GM21576 (cell line): ENCODE results near the gene BPIFB2.
"Not testable (repeated sequence)": the region's sequence is repeated elsewhere in the genome, so short reads cannot be mapped to it uniquely, and the experiment has no call there.

Experiments
- ATAC-seq: cut with Tn5 transposase; IDR thresholded peaks from one replicate; pipeline ENCODE4 v1.9.1; 2021; ENCODE audit warnings: mild to moderate bottlenecking, moderate library complexity; ENCODE audit not compliant: unreplicated experiment

The BPIFB2 gene

DNA sequence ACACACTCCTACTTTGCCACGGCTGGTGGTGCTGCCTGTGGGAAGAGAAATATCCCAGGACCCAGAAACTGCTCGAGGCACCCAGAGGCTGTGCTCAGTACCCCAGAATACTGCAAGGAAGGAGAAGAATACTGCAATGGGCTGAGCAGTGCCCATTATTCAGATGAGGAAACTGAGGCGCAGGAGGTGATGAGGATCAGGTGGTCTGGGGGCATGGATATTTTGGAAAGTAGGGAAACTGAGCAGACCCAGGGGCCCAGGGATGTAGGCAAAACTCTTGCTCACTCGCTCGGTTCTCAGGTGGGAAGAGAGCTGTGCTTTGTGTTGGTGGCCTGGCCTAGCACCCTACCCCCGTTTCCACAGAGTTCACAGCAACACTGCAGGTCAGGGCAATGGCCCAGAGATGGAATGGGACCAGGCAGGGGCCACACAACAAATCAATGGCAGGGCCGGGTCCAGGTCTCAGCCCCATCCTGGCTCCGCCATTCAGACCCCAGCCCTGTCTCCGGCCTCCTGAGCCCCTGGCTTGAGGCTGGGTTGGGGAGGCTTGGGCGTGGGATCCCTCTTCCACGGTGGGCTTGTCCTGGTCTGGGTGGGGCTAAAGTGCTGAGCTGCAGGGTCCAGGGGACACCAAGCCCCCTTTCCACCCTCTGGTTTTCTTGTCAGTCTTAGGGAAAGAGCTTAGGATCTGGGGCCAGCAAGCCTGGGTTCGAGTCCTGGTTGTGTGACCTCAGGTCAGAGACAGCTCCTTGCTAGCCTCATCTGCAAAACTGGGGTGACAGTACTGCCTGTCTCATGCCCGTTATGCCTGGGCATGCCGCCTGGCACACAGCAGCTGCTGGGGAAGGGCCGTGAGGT, 37.2 kb upstream of the BPIFB2 start:
- ATAC-seq = no peak

- no peak for ATAC-seq
Observed at GRCh38 chr20:32970973-32971300, 36.6 kb upstream of the BPIFB2 start.

DNA sequence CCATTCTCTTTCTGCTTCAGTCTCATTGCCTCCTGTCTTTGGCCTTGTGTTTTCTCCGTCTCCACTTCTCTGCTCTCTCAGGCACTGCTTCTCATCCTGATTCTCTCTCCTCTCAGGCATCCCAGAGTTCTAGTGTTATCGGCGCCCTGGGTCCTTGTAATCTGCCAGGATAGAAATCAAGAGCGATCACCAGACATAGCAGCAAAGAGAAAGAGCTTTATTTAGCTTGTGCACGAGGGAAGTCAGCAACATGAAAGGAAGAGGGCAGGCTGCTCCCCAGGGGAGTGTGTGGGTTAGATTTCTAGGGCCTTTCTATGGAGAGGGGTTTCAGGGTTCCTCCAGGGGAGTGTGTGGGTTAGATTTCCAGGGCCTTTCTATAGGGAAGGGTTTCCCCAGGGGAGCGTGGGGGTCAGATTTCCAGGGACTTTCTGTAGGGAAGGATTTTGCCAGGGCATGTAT, 35.8 kb upstream of the BPIFB2 start:
- ATAC-seq = peak; percentile 9

DNA sequence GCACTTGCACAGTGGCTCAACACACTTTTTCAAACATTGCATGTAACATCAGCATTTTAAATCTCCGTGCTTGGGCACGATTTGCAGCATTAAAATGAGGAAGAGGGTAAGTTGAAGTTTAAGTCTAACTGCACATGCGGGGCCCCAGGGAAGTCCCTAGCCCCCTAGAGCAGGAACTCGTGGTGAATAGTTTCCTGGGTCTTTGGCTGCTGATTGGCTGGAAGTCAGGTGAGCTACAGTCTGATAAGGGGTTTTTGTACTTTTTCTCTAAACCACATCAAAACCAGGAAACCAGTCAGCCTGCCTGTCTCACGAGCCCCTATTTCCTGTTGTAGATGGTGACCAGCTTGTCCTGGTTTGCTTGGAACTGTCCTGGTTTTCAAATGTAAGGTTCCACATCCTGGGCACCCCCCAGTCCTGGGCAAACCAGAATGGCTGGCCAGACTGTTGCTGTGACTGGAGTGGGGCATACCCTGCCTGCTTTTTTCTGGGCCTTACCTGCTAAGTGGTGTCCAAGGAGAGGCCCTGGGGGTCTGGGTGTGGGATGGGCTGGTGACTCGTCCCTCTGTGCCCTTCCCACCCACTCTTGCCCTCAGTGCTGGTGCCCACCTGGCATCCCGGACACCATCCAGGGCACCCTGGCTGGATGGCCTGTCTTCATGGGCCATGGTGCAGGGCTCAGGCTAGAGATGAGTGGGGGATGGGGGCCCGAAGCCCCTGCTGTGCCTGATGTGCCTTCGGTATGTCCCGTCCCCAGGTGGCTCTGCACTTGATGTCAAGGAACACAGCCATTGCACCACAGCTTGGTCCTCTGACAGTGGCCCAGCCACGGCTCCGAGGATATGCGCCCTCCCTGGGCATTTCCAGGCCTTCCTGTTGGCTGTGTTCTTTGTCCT, 35.1 kb upstream of the BPIFB2 start:
- peak; percentile 75 for ATAC-seq

- ATAC-seq = no peak
Observed at GRCh38 chr20:32973077-32973717, 34.3 kb upstream of the BPIFB2 start.

DNA sequence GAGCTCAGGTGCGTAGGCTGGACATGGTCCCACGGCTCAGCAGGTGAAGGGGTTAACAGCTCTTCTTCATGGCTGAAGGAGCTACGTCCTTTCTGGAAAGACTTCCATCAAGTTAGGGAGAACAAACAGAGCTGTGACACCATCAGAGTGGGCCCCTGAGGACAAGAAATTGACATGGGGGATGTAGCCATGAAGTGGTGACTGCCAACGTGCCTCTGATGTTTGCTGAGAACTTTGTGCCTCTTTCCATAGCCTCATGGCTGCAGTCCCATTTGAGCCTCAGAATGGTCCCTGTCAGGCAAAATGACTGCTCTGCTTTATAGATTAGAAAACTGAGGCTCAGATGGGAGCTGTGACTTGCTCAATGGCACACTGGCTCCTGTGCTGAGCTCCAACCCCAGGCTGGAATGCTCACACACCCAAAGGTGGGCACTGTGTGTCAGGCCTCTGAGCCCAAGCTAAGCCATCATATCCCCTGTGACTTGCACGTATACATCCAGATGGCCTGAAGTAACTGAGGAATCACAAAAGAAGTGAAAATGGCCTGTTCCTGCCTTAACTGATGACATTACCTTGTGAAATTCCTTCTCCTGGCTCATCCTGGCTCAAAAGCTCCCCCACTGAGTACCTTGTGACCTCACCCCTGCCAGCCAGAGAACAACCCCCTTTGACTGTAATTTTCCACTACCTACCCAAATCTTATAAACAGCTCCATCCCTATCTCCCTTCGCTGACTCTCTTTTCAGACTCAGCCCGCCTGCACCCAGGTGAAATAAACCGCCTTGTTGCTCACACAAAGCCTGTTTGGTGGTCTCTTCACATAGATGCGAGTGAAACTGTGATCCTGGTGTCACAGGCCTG, 33.1 kb upstream of the BPIFB2 start:
- not testable (repeated sequence) for ATAC-seq

GRCh38 chr20:32975121-32975520, 32.4 kb upstream of the BPIFB2 start:
- ATAC-seq = not testable (repeated sequence)

DNA sequence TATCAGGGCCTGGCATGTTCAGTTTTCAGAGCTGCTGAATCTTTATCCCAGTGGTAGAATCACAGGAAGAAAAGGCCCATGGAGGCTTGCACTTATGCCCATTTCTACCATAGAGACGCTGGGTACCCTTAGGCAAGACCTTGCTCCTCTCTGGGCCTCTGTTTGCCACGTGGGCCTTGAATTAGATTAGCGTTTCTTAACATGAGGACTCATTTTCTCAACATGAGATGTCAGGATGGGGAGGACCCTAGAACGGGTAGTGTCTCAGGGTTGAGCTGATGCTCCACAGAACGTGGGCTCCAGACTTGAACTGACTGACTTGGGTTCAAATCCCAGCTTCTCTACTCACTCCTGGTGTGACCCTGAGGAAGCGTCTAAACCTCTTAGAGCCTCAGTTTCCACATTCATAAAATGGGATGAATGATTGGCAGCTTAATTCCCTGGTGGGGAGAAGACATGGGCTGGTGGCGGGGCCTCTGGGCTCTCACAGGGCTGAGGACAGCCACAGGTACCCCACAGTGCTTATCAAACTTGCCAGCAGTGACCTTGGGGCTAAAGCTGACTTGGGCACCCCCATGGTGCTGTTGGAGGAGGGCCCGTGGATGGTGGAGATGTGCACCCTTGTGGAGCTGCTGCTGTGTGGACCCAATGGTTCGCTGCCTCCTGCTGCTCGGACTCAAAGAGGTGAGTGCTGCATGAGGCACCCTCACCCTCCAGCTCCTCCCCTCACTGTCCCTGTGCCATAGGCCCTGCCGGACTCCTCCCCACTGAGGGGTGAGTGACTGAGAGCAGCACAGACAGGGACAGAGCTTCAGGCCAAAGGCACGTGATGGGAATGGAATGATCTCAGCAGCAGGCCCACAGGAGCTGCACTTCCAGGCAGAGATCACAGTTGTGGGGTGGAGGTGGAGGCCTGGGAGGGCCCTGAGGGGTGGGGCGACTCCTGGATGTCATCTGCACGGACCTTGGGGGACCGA, 31.5 kb upstream of the BPIFB2 start:
- no peak for ATAC-seq

- ATAC-seq = no peak
Observed at GRCh38 chr20:32976746-32977145, 30.8 kb upstream of the BPIFB2 start.

DNA sequence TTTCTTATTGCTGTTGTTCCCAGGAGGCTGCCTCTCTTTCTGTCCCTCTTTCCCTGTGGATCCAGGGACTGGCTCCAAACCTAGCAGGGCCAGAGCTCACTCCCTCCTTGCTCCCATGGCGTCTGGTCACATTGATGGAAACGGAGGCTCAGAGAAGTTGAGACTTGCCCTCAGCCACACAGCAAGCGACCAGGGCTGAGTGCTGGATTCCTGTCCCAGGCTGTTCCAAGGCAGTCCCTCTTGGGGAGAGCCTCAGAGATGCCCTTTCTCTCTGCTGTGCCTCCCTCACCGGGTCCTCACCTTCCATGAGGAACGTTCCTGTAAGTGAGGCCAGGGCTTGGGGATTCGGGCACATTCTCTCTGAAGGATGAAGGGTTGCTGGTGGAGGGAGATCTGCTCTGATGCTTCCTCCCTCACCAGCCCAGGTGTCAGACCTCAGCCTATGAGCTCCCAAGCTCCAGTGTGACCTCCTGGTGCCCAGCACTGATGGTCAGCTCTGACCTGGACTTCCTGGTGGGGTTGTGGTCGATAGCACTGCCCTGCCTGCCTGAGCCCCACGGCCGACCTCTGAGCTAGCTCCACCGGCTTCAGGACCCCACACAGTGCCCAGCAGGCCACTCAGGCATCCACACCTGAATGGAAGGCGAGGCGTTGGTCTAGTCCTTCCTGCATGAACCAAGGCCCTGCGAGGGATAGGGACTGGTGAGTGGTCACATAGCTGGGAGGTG, 30.1 kb upstream of the BPIFB2 start:
- no peak for ATAC-seq

- ATAC-seq = no peak
Observed at GRCh38 chr20:32978009-32978335, 29.5 kb upstream of the BPIFB2 start.

DNA sequence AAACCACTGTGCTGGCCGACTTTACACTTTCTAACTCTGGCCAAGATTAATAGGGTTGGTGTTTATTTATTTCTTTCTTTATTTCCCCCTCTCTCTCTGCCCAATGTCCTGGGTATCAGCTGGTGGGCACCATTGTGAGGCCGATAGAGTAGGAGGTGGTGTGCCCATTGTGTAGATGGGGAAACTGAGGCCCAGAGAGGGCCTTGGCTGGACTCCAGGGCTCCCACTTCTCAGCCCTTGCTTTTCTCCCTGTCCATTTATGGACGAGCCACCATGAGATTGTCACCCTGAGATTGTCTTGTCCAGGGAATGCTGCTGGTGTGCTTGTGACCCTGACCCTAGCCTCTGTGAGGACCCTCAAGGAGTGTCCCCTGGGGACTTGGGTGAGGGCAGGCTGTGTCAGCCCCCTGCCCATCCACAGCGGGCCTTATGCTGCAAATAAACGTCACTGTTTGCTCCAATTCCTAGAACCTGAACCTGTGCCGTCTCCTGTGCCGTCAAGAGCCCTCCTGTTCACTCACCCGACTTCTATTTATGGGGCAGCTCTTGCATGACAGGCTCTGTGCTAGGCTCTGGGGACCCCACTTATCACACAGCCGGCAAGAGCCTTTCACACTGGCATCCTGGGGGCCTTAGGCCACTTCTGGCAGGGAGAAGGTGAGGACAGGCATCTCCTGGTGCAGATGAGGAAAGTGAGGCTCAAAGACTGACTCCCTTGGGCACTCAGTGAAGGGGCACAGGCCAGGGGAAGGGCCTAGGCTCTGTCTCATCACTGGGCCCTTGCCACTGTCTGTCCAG, 28.1 kb upstream of the BPIFB2 start:
- ATAC-seq = no peak

- no peak for ATAC-seq
Observed at GRCh38 chr20:32980131-32980941, 27.2 kb upstream of the BPIFB2 start.

DNA sequence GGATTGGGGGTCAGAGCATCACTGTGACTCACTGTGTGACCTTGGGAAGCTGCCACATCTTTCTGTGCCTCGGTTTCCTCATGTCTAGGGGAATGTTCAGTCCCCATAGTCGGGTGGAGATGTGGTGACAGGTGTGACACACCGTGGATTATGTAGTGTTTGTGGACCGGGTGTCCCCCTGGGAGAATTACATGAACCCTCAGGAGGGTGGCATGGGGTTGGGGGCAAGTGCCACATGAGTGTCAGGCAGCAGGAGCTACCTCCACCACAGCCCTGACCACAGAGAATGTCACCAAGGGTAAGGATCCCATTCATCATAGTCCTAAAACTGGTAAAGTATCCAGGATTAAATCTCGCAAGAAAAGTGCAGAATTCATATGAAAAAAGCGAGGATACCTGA, 26.5 kb upstream of the BPIFB2 start:
- ATAC-seq = no peak

- no peak for ATAC-seq
Observed at GRCh38 chr20:32982617-32983458, 24.7 kb upstream of the BPIFB2 start.

- ATAC-seq = no peak
Observed at GRCh38 chr20:32983459-32984112, 23.9 kb upstream of the BPIFB2 start.
